ENCODE measurements around the gene TMCO4.

Gene TMCO4

DNA sequence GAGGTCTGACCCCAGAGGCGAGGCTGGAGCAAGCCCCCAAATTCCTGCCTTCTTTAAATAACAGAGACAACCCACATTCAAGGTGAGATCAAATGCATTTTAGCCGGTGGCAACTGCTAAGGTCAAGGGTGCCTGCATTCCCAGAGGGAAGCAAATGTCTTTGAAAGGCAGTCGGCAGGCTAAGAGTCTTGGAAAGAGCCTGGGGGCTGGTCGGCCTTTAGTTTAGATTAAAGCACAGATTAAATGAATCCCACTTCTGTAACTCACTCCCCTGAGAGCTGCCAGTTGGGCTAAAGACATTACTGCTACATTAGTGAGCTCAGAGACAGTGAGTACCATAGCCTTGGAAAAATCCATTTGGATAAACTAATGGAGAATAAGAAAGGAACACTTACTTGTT lies 75.8 kb downstream of the TMCO4 start:
- in situ Hi-C loops (cut with MboI; ENCODE audit: low sequenced_read_pairs), result no loop called here

DNA sequence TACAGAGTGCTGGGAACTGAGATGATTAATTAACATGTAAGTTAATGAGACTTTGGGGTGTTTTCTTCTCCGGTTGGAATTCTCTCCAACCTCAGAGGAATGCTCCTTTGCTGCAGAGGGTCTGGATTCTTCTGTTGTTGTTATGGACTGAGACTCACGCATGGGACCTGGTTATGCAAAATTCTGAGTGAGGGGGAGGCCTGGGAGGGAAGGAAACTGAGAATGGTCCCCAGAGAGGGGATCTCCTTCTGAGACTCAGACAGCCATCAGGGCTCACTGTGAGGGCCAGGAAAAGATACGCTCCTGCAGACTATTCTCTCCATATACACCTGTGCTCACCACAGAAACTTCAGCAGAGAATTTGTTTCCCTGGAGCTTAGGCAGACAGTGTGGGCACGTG lies 78.7 kb downstream of the TMCO4 start:
- in situ Hi-C loops (cut with MboI; ENCODE audit: low sequenced_read_pairs), result no loop called here

DNA sequence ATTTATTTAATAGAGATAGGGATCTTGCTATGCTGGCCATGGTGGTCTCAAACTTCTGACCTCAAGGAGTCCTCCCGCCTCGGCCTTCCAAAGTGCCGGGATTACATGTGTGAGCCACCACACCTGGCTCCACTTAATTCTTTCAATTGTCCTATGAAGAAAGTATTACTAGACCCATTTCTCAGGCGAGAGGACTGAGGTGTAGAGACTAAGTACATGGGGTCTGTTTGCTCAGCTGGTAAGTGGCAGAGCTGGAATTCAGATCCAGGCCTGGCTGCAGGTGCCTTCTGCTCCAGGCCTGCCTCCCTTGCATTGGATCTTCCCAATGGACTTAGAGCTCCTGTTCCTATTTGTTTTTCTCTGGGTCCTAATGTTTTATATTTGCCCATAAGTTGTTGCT lies 79.5 kb downstream of the TMCO4 start:
- in situ Hi-C loops (cut with MboI; ENCODE audit: low sequenced_read_pairs), result no loop called here

DNA sequence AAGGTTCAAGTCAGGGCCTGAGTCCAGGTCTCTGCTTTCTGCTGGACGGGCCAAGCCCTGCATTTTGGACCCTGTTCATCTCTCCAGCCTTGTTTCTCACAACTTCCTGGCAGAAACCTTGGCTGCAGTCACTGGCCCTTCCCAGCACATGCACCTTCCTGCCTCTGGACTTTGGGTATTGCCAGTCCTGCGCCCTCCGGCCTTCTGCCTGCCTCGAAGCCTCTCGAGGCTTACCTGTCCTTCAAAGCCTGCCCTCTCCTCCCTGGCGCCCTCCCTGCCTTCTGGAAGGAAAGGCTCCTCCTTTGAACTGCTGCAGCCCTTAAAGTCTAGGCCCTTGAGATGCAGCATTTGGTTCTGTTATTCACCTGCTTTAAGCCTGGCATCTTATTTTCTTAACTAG lies 82.2 kb downstream of the TMCO4 start:
- in situ Hi-C loops (cut with MboI; ENCODE audit: low sequenced_read_pairs), result no loop called here

DNA sequence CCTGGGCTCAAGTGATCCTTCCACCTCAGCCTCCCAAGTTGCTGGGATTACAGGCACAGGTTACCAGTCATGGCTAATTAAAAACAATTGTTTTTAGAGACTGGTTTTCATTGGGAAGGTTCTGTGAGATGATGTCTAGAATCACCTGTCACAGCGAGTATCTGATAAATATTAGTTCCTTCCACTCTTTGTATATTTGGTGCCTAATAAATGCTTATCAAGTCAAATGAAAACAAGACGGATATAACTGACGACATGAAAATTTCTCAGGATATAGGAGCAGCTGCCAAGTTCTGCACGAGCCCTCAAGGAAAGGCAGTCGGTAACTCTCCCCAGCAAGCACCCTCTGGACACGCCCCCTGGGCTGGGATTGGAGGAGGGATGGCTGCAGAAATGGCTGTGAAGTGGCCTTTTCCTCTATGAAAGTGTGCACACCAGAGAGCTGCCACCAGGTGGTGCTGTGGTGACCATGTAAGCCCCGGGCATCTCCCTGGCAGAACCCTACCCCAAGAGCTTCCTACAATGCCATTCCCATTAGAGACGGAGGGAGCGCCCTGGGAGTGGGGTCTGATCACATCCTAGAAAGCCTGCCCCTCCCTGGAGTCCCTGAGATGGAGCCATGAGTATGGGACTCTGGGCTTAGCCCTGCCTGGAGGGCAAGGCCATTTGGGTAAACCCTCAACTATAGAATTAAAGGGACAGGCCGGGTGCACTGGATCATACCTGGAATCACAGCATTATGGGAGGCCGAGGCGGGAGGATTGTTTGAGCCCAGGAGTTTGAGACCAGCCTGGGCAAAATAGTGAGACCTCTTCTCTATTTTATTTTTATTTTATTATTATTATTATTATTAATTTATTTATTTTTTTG lies 84.1 kb downstream of the TMCO4 start:
- in situ Hi-C loops (cut with MboI; ENCODE audit: low sequenced_read_pairs), result no loop called here

DNA sequence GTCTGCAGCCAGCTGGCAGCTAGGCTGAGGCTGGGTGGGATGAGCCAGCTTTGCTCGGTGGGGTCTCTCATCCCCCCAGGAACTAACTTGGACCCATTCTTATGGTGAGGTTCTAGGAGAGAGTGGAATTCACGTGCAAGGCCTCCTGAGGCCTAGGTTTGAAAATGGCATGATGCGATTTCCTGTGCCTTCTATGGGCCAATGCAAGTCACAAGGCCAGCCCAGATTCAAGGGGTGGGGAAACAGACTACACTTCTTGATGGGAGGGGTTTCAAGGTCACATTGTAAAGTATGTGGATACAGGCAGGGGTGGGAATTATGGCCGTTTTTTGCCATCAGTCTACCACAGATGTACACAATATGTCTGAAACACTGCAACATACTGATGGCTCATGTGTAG lies 86.8 kb downstream of the TMCO4 start:
- in situ Hi-C loops (cut with MboI; ENCODE audit: low sequenced_read_pairs), result no loop called here

DNA sequence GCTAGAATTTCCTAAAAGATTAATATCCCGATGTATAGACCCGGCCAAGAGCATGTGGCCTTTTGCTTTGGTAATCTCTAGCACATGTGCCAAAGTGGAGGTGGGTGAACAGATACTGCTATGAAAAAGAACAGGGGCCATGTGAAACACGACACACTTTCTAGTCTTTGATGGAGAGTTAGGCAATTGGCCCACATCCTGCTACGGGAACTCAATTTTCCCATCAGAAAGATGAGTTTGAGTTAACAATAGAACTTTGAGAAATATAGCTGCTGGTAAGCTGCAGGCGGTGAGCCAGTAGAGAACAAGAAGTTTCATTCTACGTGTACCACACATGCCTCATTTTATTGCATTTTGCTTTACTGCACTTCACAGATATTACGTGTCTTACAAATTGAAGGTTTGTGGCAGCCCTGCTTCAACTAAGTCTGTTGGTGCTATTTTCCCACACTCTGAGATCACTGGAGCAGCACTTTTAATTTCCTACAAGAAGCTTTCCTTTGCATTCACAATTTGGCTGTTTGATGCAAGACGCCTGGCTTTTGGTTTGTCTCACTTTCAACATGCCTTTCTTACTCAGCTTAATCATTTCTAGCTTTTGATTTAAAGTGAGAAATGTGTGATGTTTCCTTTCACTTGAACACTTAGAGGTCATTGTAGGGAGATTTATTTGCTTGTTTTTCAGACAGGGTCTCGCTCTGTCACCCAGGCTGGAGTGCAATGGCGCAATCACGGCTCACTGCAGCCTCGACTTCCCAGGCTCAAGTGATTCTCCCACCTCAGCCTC lies 88.7 kb downstream of the TMCO4 start:
- in situ Hi-C loops (cut with MboI; ENCODE audit: low sequenced_read_pairs), result no loop called here

DNA sequence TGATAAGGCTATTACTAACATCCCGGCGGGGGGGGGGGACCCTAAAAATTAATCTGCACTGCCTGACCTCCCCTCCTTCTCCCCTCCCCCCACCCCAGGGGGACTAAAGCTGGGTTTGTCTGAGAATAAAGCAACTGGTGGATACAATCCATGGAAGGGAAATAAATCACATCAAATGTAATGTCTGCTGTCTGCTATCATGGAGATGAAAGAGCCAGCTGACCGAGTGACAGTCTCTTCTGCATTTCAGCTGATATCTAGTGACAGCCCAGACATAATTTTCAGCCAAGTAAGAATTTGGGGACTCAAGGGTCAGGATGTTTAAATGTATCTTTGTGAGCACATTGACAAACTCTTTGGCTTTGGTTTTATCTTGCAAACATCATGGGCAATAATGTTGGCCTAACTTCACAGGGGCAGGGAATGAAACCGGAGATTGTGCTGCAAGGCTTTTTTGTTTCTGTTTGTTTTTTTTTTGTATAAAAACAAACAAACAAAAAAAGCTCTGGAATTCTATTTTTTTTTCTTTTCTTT lies 90.4 kb downstream of the TMCO4 start:
- in situ Hi-C loops (cut with MboI; ENCODE audit: low sequenced_read_pairs), result no loop called here

DNA sequence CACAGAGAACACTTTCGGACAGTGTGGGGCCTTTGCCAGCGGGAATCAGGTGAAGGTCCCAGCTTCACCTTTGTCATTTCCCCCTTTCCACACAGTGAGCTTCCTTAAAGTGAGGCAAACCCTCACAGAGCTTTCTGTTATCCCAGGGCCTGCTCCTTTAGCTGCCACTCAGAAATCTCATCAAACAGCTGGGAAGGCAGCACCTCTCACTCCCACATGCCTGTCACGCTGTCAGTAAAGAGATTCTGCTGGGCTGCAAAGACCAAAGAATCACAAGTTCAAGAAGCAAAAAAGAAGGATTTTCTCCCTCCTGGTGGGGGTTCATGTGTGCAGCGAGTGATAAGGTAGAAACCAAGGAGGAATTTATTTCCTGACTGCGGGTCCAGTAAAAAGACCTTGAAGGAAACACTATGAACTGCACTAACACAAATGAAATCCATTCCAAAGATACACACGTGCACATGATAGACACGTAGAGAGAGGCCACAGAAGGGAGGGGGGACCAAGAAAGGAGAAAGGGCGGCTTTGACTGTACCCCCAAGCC lies 91.1 kb downstream of the TMCO4 start:
- in situ Hi-C loops (cut with MboI; ENCODE audit: low sequenced_read_pairs), result no loop called here

DNA sequence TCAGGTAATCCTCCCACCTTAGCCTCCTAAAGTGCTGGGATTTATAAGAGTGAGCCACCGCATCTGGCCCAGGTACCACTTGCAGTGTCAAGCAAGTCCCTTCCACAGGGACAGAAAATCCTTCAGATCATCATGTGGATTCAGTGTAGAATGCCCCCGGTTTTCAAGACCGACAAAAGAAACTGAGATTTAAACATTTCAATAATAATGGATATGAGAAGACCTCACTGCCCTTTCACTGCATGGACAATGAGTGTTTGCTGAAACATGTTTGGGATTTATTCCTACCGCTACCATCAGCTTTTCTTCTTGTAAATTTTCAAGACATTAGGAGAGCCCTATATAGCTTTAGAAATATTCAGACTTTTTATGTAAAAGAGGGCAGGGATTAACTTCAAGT lies 93.6 kb downstream of the TMCO4 start:
- in situ Hi-C loops (cut with MboI; ENCODE audit: low sequenced_read_pairs), result no loop called here

DNA sequence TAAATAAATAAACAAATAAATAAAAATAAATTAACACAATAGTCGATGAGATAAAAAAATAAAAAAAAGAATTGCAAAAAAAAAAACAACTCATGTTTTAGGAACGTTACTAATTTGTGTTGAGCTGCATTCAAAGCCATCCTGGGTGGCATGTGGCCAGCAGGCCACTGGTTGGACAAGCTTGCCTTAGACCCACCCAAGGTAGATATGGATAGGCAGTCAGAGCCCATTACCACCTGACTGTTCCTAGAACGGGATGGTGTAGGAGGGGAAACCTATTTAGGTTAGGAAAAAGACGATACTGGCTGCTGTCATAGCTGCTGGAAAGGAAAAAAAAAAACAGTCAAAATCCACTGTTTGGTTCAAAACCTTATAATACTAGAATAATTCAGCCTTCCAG lies 94.3 kb downstream of the TMCO4 start:
- in situ Hi-C loops (cut with MboI; ENCODE audit: low sequenced_read_pairs), result no loop called here

DNA sequence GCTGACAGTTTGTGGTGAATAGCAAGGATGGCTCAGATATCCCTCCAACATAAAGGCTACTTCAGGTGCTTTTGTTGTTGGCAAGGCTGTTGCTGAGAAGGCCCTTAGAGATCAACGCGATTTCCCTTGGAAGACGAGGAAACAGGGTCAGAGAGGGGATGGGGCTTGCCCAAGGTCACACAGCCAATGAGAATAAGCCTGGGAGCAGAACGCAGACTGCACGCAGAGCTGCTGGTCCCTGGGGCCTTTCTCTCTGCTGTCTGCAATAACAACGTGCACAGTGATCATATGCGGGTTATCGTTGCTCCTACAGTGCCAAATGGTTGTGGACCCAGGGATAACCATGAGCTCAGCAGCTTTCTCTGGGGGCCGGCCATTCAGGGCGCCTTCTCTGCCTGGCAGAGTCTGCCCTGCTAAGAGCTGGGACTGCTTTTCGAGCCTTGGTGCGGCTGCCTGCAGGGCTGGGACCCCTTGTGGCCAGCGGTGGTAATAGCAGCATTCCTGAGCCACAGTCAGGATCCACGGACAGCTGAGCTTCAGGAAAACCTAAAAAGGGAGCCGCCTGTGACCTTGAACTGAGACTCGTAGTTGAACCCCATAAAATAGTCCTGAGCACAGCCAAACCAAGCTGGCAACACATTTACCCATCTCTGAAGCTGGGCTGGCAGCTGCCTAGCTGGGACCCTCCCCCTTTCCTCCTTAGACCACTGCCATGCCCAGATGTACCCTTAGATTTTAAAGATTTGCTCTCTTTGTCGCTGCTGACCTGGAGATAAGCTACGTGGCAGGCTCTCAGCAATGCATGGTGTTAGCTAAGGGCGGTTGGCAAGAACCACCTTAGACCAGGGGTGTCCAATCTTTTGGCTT lies 95.2 kb downstream of the TMCO4 start:
- in situ Hi-C loops (cut with MboI; ENCODE audit: low sequenced_read_pairs), result no loop called here

DNA sequence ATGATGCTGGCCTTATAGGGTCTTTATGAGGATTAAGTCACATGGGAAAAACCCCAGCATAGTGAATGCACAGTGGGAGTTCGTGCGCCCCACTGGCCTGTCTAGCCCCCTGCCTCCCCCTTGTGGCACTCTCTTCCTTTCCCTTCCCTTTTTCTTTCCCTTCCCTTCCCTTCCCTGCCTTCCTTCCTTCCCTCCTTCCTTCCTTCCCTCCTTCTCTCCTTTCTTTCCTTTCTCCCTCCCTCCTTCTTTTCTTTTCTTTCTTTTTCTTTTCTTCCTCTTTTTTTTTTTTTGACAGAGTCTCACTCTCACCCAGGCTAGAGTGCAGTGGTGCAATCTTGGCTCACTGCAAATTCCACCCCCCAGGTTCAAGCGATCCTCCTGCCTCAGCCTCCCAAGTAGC lies 96.4 kb downstream of the TMCO4 start:
- in situ Hi-C loops (cut with MboI; ENCODE audit: low sequenced_read_pairs), result no loop called here

DNA sequence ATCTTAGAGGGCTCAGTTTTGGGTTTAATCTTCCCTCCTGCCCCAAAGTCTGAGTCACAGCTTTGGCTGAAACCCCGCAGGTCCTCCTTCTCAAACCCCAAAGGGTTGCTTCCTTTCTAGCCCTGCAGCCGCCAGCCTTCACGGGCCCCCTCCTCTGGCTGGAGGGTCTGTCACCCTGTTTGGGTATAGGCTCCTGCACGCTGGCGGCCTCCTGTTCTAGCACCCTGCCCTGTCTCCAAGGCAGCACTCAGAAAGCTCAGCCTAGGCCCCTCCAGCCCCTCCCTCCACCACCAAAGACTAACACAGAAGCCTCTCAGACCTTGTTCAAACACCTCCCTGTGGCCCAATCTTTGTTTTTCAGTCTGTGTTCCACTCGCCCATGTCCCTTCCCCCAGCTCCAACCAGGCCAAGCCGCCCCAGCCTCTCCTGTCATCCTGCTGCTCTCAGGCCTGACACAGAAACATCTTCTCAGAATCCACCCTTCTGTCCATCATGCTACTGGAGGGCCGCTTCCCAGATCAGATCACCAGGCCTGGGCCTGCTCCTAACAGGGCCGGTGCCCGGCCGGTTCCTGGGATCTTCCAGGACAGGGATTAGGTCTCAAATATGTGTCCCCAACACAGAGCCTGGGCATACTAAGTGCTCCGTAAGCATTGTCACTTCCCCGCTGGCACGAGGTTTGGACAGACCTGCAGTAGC lies 99.5 kb downstream of the TMCO4 start:
- in situ Hi-C loops (cut with MboI; ENCODE audit: low sequenced_read_pairs), result no loop called here

DNA sequence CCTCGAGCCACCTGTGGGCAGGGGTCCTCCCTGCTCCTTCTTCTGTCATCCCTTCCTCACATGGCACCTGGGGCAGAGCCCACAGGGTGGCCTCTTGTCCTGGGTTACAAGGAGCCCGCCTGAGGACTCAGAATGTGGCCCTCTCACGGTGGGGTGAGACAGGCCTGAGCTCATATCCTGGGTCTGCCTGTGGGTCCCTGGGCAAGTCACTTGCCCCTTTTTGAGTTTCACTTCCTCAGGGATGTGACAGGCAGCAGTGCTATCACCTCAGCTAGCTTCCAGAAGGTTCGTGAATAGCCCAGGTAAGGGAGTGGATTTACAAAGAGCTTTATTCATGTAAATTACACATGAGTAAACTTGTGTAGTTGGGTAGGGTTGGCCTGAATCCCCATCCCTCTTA lies 101.5 kb downstream of the TMCO4 start:
- in situ Hi-C loops (cut with MboI; ENCODE audit: low sequenced_read_pairs), result no loop called here

DNA sequence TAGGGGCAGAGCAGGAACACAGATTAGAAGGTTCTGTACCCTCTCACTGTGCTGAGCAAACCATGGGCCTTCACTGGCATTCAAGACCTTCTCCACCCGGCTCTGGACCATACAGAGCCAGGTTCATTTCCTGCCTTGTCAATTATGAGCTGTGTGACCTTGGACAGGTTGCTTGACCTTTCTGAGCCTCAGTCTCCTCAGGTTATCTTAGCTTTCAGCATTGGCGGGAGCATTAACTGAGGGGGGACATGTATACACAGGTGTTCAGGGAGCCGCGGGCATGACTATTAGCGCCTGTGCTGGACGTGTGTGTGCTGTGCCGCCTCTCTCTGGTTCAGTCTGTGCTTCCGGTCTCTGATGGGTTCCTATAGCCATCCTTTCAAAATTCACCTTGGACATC lies 102.9 kb downstream of the TMCO4 start:
- in situ Hi-C loops (cut with MboI; ENCODE audit: low sequenced_read_pairs), result no loop called here

DNA sequence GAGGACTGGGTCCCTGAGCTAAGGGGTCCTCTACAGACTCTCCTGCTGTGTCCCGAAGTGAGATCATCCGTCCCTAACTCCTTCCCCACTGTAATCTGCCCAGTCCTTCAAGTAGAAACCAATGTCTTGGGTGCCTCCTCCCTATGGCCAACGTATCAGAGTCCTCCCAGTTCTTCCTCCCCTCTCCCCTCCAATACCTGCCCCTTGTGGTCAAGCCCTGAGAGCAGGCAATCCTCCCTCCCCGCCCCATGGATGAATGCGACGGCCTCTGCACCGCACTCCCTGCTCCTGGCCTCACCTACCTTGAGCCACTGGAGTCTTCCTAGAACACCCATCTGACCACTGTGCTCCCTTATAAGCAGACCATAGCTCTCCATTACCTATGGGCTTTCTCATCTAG lies 103.9 kb downstream of the TMCO4 start:
- in situ Hi-C loops (cut with MboI; ENCODE audit: low sequenced_read_pairs), result no loop called here

DNA sequence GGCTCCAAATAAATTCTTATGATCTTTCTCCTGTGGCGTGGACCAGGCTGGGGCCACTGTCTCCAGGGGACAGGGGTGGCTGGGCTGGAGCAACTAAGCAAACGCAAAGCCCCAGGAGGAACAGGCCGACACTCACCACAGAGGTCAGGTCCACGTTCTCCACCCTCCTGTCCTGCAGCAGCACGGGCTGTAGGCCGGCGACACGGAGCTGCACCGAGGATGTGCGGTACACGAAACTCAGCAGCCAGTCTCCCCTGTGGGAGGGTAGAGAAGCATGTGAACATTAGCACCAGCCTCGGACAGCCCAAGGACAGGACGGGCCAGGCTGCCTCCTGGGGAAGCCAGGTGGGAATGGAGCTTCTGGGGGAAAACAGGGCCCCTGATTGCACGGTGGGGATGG lies 105.4 kb downstream of the TMCO4 start:
- in situ Hi-C loops (cut with MboI; ENCODE audit: low sequenced_read_pairs), result no loop called here

DNA sequence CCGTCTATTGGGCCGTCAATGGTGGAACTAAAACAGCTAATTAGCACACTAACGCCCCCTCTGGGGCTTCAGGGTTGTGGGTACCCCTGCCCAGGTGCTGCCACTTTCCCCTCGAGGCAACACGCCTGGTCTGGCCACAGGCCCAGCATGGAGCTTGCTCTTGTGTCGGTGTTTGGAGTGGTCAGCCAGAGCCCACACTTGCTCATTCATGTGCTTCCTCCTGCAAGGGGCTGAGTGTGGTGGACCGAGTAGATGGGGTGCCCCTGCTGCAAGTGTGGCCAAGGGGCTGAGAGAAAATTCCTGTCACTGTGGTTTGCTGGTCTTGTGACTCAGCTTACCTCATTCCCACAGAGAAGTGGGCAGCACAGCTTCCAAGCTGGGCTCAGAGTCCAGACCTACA lies 109.4 kb downstream of the TMCO4 start:
- in situ Hi-C loops (cut with MboI; ENCODE audit: low sequenced_read_pairs), result no loop called here

DNA sequence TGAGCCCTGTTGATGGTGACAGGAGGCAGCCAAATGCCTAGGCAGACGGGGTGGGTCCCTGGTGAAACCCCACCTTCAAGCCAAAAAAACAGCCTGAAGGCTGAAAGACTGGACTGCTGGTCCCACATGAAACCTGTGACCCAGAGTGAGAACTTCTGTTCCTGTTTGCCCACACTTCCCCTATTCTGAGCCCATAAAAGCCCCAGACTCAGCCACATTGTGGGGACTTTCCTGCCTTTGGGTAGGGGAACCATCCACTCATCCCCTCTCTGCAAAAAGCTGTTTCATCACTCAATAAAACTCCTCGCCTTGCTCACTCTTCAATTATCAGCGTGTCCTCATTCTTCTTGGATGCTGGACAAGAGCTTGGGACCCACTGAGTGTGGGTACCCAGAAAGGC lies 109.9 kb downstream of the TMCO4 start:
- in situ Hi-C loops (cut with MboI; ENCODE audit: low sequenced_read_pairs), result no loop called here

All from HL-60/S4 (cell line).